ENCODE measurements around the gene PDLIM7.

GRCh38 chr5:177539411-177539810 is 42.0 kb upstream of the PDLIM7 start:
- TF ChIP-seq CTCF (IDR thresholded peaks at IDR 0.05) (no peak), ZFX (IDR thresholded peaks at IDR 0.05; ENCODE audit: borderline replicate concordance) (no peak)
